NCI-H510A (cell line): ENCODE measurements around the gene LACTBL1.

Experiments
- DNase-seq: peaks from one replicate; lab custom pipeline; 2025; lab: John Stamatoyannopoulos, UW

Gene LACTBL1

GRCh38 chr1:22944346-22945055 is 28.2 kb downstream of the LACTBL1 start:
- DNase-seq, result no peak

GRCh38 chr1:22941257-22941656 is 31.4 kb downstream of the LACTBL1 start:
- no peak for DNase-seq

- DNase-seq, result no peak
Observed at GRCh38 chr1:22936681-22937080, 36.0 kb downstream of the LACTBL1 start.

- DNase-seq, result no peak
Observed at GRCh38 chr1:22935433-22935832, 37.2 kb downstream of the LACTBL1 start.

GRCh38 chr1:22932803-22933470 is 39.7 kb downstream of the LACTBL1 start:
- no peak for DNase-seq

- no peak for DNase-seq
Observed at GRCh38 chr1:22930240-22930912, 42.3 kb downstream of the LACTBL1 start.

- no peak for DNase-seq
Observed at GRCh38 chr1:22925111-22925510, 47.6 kb downstream of the LACTBL1 start.

GRCh38 chr1:22922640-22923039 is 50.0 kb downstream of the LACTBL1 start:
- no peak for DNase-seq

GRCh38 chr1:22921452-22922126 is 51.1 kb downstream of the LACTBL1 start:
- no peak for DNase-seq

- DNase-seq, result no peak
Observed at GRCh38 chr1:22920734-22921451, 51.8 kb downstream of the LACTBL1 start.

GRCh38 chr1:22920026-22920733 is 52.5 kb downstream of the LACTBL1 start:
- no peak for DNase-seq

- DNase-seq, result no peak
Observed at GRCh38 chr1:22919341-22920025, 53.2 kb downstream of the LACTBL1 start.

- DNase-seq, result no peak
Observed at GRCh38 chr1:22918644-22919043, 54.0 kb downstream of the LACTBL1 start.

GRCh38 chr1:22917989-22918388 is 54.7 kb downstream of the LACTBL1 start:
- no peak for DNase-seq

GRCh38 chr1:22916471-22916820 is 56.2 kb downstream of the LACTBL1 start:
- DNase-seq, result peak; percentile 55

- DNase-seq, result no peak
Observed at GRCh38 chr1:22915816-22916470, 56.7 kb downstream of the LACTBL1 start.

GRCh38 chr1:22915231-22915630 is 57.4 kb downstream of the LACTBL1 start:
- no peak for DNase-seq

GRCh38 chr1:22914633-22915217 is 57.9 kb downstream of the LACTBL1 start:
- no peak for DNase-seq

- no peak for DNase-seq
Observed at GRCh38 chr1:22914156-22914555, 58.5 kb downstream of the LACTBL1 start.
